ENCODE measurements around the gene SH3BP4. TPM values are rescaled to one million over a fixed set of nuclear protein-coding genes. Genes with fewer than 3 reads are reported as not detected.
A peak's percentile ranks its signal among the peaks of the same experiment; 100 is the strongest.

SH3BP4 gene
- total and polyA plus RNA-seq, 2 of the 13 experiments (the other 11 are each of a cell fraction or from before 2014, with no cell fraction given), result 34.6 to 99.1 TPM

DNA sequence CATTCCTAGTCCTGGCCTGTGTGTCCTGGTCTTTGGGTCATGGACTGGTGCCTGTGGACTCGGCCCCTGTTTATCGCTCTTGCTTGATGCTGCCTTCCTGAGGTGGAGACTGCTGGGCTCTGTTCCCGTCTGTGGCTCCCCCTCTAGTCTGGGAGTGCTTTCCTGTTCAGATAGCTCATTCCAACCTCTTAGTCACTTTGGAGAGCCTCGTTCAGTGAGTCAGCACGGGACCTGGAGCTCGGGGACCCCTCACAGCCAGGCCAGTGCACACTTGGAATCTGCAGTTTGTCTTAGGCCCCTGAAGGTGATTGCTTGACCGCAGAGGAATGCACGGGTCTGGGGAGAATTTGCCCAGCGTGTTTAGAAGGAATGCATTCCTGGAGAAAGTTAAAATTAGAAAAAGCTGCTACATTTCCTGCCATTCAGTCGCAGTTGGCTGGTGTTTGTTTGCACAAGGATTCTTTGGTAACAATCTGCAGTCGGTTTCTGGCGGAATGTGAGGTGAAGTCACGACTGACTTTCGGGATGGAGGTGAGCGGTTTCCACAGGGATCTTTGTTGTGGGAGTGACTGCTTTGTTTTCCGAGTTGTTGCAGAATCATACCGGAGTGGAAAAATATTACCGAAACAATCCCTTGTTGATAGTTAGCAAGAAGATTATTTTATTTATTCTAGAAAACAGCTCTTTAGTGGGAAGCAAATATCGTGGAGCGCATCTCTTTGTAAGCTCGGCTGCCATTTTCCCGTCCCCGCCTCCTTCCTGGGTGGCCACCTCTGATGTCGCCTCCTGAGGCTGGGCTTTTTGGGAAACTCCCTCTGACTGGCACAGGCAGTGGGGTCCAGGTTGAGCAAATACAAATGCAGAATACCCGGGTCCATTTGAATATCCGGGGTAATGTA is 29.6 kb downstream of the SH3BP4 start (continued):
- TF ChIP-seq SMYD3 (CRISPR knock-in tag; IDR thresholded peaks at IDR 0.05) (no peak), ISL2 (CRISPR knock-in tag; IDR thresholded peaks at IDR 0.05) (no peak), ZBTB1 (CRISPR knock-in tag; IDR thresholded peaks at IDR 0.05; ENCODE audit: borderline replicate concordance) (no peak), REL (CRISPR knock-in tag; conservative IDR thresholded peaks at IDR 0.05) (0 out of 2 replicates have a peak, but pooled peaks have one; percentile 30), NFIB (CRISPR knock-in tag; IDR thresholded peaks at IDR 0.05; ENCODE audit: borderline replicate concordance) (no peak), BHLHE40 (IDR thresholded peaks at IDR 0.05; ENCODE audit: low read length) (peak; percentile 83), POLR2AphosphoS2 (IDR thresholded peaks at IDR 0.05; ENCODE audit: low read depth, low read length) (0 out of 2 replicates have a peak, but pooled peaks have one; percentile 31)
- TF ChIP-seq, protein P1, sequence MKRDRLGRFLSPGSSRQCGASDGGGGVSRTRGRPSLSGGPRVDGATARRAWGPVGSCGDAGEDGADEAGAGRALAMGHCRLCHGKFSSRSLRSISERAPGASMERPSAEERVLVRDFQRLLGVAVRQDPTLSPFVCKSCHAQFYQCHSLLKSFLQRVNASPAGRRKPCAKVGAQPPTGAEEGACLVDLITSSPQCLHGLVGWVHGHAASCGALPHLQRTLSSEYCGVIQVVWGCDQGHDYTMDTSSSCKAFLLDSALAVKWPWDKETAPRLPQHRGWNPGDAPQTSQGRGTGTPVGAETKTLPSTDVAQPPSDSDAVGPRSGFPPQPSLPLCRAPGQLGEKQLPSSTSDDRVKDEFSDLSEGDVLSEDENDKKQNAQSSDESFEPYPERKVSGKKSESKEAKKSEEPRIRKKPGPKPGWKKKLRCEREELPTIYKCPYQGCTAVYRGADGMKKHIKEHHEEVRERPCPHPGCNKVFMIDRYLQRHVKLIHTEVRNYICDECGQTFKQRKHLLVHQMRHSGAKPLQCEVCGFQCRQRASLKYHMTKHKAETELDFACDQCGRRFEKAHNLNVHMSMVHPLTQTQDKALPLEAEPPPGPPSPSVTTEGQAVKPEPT (CRISPR knock-in tag; IDR thresholded peaks at IDR 0.05; ENCODE audit: low read depth), result no peak; the same call in 1 of the 2 replicates
- TF ChIP-seq, protein P2, sequence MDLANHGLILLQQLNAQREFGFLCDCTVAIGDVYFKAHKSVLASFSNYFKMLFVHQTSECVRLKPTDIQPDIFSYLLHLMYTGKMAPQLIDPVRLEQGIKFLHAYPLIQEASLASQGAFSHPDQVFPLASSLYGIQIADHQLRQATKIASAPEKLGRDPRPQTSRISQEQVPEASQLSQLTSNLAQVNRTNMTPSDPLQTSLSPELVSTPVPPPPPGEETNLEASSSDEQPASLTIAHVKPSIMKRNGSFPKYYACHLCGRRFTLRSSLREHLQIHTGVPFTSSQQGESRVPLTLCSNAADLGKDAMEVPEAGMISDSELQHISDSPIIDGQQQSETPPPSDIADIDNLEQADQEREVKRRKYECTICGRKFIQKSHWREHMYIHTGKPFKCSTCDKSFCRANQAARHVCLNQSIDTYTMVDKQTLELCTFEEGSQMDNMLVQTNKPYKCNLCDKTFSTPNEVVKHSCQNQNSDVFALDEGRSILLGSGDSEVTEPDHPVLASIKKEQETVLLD (CRISPR knock-in tag; IDR thresholded peaks at IDR 0.05; ENCODE audit: low read depth), result no peak
- TF ChIP-seq, protein P3, sequence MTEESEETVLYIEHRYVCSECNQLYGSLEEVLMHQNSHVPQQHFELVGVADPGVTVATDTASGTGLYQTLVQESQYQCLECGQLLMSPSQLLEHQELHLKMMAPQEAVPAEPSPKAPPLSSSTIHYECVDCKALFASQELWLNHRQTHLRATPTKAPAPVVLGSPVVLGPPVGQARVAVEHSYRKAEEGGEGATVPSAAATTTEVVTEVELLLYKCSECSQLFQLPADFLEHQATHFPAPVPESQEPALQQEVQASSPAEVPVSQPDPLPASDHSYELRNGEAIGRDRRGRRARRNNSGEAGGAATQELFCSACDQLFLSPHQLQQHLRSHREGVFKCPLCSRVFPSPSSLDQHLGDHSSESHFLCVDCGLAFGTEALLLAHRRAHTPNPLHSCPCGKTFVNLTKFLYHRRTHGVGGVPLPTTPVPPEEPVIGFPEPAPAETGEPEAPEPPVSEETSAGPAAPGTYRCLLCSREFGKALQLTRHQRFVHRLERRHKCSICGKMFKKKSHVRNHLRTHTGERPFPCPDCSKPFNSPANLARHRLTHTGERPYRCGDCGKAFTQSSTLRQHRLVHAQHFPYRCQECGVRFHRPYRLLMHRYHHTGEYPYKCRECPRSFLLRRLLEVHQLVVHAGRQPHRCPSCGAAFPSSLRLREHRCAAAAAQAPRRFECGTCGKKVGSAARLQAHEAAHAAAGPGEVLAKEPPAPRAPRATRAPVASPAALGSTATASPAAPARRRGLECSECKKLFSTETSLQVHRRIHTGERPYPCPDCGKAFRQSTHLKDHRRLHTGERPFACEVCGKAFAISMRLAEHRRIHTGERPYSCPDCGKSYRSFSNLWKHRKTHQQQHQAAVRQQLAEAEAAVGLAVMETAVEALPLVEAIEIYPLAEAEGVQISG (CRISPR knock-in tag; IDR thresholded peaks at IDR 0.05), result peak; percentile 83
- TF ChIP-seq, protein P4, sequence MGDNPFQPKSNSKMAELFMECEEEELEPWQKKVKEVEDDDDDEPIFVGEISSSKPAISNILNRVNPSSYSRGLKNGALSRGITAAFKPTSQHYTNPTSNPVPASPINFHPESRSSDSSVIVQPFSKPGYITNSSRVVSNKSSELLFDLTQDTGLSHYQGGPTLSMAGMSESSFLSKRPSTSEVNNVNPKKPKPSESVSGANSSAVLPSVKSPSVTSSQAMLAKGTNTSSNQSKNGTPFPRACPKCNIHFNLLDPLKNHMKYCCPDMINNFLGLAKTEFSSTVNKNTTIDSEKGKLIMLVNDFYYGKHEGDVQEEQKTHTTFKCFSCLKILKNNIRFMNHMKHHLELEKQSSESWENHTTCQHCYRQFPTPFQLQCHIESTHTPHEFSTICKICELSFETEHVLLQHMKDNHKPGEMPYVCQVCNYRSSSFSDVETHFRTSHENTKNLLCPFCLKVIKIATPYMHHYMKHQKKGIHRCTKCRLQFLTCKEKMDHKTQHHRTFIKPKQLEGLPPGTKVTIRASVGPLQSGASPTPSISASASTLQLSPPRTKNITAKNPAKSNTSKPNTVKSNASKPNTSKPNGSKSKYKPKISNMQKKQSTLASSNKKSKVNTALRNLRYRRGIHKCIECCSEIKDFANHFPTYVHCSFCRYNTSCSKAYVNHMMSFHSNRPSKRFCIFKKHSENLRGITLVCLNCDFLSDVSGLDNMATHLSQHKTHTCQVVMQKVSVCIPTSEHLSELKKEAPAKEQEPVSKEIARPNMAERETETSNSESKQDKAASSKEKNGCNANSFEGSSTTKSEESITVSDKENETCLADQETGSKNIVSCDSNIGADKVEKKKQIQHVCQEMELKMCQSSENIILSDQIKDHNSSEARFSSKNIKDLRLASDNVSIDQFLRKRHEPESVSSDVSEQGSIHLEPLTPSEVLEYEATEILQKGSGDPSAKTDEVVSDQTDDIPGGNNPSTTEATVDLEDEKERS (CRISPR knock-in tag; IDR thresholded peaks at IDR 0.05), result peak; percentile 51; the same call in 1 of the 2 replicates
- TF ChIP-seq, protein P5, sequence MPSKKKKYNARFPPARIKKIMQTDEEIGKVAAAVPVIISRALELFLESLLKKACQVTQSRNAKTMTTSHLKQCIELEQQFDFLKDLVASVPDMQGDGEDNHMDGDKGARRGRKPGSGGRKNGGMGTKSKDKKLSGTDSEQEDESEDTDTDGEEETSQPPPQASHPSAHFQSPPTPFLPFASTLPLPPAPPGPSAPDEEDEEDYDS (CRISPR knock-in tag; IDR thresholded peaks at IDR 0.05), result 0 out of 2 replicates have a peak, but pooled peaks have one; percentile 41
- TF ChIP-seq, protein P6, sequence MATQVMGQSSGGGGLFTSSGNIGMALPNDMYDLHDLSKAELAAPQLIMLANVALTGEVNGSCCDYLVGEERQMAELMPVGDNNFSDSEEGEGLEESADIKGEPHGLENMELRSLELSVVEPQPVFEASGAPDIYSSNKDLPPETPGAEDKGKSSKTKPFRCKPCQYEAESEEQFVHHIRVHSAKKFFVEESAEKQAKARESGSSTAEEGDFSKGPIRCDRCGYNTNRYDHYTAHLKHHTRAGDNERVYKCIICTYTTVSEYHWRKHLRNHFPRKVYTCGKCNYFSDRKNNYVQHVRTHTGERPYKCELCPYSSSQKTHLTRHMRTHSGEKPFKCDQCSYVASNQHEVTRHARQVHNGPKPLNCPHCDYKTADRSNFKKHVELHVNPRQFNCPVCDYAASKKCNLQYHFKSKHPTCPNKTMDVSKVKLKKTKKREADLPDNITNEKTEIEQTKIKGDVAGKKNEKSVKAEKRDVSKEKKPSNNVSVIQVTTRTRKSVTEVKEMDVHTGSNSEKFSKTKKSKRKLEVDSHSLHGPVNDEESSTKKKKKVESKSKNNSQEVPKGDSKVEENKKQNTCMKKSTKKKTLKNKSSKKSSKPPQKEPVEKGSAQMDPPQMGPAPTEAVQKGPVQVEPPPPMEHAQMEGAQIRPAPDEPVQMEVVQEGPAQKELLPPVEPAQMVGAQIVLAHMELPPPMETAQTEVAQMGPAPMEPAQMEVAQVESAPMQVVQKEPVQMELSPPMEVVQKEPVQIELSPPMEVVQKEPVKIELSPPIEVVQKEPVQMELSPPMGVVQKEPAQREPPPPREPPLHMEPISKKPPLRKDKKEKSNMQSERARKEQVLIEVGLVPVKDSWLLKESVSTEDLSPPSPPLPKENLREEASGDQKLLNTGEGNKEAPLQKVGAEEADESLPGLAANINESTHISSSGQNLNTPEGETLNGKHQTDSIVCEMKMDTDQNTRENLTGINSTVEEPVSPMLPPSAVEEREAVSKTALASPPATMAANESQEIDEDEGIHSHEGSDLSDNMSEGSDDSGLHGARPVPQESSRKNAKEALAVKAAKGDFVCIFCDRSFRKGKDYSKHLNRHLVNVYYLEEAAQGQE (IDR thresholded peaks at IDR 0.05; ENCODE audit: borderline replicate concordance in 1 of 2, low read depth in 1 of 2, low read length in 2 of 2), result no peak

All from HepG2 (cell line).